HG02938 (cell line): ENCODE data around the gene TBC1D20.
A peak's percentile ranks its signal among the peaks of the same experiment; 100 is the strongest.
"Not testable (repeated sequence)": the region's sequence is repeated elsewhere in the genome, so short reads cannot be mapped to it uniquely, and the experiment has no call there.

Experiments used
- ATAC-seq: cut with Tn5 transposase; IDR thresholded peaks from one replicate; pipeline ENCODE4 v1.9.1; 2021; ENCODE audit warnings: mild to moderate bottlenecking, moderate library complexity; ENCODE audit not compliant: unreplicated experiment

The TBC1D20 gene, protein sequence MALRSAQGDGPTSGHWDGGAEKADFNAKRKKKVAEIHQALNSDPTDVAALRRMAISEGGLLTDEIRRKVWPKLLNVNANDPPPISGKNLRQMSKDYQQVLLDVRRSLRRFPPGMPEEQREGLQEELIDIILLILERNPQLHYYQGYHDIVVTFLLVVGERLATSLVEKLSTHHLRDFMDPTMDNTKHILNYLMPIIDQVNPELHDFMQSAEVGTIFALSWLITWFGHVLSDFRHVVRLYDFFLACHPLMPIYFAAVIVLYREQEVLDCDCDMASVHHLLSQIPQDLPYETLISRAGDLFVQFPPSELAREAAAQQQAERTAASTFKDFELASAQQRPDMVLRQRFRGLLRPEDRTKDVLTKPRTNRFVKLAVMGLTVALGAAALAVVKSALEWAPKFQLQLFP

DNA sequence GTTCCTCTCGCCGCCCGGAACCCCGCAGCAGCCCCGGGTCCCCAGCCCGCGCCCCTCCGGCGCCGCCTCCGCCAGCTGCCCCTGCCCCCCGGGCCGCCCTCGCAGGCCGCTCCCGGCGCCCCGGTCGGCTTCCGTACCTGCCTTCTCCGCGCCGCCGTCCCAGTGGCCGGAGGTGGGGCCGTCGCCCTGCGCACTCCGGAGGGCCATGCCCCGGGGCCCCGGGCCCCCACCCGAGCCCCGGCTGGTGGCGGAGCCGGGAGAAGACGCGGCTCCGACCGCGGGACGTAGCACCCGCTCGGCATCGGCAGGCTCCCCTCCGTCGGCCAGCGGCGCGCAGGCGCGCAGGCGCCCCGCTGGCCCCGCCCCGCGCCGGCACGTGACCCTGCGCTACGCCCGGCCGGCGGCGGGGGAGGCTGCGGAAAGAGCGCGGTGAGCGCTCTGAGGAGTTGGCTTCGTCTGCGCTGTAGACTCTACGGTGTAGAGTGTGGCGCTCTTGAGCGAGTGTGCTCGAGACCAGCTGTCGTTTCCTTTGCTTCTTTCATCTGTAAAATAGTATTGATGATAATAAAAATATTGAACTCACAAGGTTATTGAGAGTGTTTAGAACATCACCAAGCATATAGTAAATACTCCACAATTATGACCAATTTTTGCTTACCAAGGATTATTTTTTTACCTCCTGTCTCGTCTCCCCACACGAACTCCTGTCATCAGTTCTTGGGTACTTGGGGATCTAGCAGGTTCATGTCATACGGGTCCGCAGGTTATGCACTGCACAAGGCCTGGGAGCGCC is at the start of gene TBC1D20:
TSS of gene TBC1D20 (minus strand) at position 335 of the 793 bp plus-strand sequence. CDS start at position 207, 128 bp downstream.
- peak; percentile 83 for ATAC-seq

DNA sequence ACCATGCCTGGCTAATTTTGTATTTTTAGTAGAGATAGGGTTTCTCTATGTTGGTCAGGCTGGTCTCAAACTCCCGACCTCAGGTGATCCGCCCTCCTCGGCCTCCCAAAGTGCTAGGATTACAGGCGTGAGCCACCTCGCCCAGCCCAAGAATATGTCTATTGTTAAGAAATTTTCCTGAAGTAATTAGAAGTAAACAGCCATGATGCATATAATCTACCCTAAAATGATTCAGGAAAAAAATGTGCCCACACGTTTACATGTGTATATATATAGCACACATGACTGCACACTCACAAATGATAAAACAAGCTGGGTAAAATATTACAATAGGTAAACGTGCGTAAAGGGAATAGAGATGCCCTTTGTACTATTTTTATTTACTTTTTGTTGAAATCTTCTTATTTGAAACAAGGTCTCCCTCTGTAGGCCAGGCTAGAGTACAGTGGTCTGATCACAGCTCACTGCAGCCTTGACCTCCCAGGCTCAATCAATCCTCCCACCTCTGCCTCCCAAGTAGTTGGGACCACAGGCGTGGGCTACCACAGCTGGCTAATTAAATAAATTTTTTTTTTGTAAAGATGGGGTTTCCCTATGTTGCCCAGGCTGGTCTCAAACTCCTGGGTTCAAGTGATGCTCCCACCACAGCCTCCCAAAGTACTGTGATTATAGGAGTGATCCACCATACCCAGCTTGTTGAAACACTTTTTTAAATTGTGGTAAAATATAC is 48.2 kb upstream of the TBC1D20 start:
- ATAC-seq: not testable (repeated sequence)

DNA sequence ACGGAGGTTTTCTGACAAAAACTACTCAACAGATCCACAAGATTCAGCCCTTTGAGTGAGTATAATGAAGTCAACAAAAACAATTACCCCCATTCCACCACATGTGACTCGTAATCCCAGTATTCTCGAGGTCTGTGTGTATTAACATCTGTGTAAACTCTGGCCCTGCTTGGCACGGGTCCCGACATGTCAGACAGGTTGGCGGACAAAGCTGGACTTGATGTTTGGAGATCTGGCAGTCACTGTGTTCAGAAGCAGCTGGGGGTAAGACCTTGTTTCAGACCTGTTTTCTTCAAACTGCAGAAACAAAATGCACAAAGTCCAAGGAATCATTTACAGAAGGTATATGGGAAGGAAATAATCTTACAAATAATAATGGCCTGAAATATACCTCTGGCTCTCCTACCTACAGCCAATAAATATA is 46.0 kb upstream of the TBC1D20 start:
- ATAC-seq: not testable (repeated sequence)

DNA sequence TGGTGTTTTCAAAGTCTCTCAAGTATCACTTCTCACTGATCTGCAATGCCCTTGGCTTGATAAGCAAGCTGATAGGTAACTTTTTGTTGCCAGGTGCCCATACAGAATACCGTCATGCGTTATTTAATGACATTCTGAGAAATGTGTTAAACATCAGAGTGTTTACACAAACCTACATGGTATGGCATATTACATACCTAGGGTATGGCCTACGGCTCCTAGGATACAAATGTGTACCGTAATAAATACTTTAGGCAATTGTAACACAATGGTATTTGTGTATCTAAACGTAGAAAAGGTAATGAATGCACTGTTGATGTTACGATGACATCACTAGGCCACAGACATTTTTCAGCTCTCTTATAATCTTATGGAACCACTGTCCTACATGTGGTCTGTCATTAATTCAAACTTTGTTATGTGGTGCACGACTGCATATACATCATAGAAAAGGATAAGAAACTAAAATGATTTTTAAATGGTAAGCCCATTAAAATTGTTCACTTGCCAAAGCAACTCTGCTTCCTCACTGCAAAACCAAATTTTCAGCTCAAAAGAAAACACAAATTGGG is 45.5 kb upstream of the TBC1D20 start:
- ATAC-seq: no peak

DNA sequence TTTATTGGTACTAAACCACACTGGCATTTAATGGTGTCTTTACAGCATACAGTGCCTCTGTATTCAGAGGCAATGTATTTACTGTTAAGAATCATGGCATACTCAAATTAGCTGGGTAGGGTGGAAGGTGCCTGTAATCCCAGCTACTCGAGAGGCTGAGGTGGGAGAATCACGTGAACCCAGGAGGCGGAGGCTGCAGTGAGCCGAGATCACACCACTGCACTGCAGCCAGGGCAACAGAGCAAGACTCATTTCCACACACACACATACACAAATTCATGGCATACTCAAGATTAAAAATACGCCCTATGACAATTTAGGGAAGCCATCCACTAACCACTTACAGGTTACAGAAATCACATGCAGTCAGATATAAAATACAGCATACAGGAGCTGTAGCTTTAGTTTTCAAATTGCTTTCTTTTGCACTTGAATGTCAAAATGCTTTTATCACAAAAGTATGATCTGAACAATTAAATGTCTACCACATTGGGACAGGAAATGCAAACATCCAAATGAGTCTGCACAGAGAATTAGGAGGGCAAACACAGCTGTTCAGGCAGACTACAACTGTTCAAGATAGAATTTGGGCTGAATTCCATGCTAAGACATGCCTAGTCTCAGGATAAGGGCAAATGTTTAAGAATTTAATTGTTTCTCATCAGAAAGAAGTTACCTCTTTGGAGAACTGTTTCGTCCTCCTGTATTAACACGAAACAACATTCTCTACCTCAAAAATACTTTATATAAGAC is 44.8 kb upstream of the TBC1D20 start:
- no peak for ATAC-seq

DNA sequence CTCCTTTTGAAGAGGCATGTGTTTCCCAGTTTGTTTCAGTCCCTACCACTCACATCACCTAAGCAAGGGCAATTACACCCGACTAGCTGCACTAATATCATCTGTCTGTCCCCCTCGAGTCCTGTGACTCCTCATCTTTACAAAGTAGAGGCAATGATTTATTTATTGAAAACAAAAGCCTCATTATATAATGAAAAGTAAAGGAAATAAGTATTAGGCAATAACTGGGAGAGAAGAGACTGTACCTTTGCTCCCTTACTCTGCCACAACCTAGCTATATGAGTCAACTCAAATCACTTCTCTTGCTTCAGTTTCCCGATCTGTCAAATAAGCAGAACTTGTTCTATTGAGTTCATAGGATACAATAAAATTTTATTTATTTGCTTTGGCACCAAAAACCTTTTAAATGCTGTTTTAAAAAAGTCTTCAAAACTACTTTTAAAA is 42.3 kb upstream of the TBC1D20 start:
- ATAC-seq: no peak

DNA sequence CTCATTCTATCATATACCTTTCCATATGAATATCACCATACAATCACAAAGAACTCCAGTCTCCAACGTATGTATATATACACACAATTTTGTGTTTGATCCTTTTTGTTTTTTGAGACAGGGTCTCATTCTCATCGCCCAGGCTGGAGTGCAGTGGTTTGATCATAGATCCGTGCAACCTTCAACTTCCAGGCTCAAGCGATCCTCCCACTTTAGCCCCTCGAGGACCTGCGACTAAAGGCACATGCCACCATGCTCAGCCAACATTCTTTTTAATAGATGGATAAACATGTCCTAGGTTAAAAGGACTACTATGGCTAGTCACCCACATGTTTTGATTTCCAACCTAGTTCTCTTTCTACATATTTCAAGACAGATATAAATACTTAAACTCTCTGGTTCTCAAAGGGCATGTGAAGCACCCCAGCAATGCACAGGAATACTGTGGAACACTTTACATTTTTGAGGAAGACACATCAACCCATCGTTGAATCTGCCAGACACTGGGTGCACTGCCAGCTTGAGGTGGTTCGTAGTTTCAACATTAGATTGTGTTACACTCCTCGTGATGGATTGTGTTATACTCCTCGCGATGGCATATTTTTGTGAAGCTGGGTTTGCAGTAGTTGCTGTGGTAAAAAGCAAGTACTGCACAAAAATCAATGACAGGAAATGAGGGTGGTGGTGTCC is 40.9 kb upstream of the TBC1D20 start:
- no peak for ATAC-seq

DNA sequence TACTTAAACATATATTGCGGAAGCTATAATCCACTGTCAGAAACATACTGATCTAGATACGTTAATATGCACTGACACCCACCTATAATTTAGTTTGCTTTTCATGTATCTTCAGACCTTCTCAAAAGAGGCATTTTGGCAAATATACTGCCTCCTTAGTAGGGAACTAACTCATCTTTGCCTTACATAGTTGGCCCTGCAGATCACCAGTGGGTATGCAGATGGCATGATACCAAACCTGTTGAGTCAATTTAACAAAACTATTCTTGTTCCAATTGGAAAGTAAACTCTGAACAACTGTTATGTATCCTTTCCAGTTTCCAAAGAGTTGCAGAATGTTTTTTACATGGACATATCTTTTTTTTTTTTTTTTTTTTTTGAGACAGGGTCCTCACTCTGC is 35.6 kb upstream of the TBC1D20 start:
- ATAC-seq: no peak

DNA sequence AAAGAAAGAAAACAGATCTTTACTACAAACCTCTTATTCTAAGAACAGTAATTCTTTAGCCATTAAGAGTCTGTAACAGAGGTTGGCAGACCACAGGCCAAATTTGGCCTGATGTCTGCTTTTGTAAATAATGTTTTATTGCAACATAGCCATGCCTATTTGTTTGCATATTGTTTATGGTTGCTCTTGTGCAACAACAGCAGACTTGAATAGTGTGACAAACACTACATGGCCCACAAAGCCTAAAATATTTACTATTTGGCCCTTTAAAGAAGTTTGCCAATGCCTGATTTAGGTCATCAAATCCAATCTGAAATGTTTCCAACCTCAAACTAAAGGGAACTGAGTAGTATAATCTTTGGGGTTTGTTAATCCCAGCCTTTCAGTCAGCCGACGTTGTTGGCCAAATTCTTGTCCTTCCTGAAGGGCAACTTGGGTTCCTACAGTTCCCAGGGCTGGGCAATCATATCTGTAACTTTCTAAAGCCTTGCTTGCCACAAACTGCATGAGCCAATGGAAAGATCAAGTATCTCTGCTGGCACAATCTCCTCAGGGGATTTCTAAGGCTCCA is 33.9 kb upstream of the TBC1D20 start:
- ATAC-seq: no peak

DNA sequence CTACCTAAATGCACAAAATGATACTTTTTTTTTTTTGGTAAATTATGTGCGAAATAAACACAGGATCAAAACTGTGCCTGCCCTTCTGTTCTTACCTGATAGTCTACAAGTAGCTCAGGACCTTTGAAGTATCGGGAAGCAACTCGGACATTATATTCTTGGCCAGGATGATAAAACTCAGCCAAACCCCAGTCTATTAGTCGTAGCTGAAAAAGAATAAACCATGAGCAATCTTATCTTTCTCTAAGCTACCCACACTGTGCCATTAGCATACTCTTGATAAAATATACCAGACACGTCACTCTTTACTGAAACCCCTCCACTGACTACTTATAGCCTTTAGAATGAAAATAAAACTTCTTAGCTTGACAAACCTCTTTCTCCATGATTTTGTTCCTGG is 29.8 kb upstream of the TBC1D20 start:
- ATAC-seq: no peak

DNA sequence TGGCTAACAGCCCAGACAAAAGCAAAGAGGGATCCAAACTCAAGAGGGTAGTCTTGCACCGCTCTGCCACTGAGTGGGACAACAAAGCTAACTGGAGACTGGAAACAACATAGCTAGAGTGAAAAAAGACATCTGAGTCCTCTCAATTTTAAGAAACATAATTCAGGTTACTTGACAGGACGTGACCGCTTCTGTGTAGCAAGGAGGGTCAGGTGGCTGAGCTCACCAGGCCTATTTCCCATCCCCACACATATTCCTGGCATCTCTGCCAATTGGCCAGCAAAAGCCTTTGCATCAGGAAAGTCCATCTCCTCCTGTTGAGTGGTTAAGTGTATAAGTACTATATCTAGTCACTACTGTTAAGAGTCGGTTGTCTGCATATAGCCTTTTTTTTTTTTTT is 25.3 kb upstream of the TBC1D20 start:
- ATAC-seq: no peak

DNA sequence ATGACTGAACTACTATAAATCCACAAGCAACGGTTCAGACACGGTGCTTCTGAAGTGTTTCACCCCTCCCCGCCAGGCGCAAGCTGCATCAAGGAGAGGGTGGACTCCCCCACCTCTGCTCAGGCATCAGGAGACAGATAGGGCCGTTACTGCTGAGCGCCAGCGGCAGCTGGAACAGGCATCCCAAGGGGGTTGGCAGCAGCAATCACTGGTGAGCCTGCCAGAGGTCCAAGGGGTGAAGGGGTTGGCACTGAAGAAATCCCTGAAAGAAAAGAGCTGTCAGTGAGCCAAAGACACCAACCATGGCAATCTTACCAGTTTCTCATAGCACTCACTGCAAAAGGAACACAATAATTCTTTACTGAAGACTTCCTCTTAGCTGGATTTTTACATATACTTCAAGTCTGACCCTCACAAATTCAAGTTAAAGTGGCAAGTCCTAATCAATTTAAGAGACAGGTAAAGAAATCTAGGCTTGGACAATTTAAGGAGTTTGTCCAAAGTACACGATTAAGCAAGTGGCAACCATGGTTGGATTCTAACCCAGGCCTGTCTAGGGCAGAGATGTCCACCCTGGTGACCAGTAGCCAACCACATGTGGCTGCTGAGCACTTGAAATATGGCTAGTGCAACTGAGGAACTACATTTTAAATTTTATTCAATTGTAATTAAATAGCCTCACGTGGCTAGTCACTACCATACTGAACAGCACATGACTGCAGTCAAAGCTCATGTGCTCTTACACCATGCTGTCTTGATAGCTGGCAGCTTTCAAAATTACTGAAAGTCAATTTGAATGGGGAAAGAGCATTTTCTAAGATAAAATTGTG is 21.7 kb upstream of the TBC1D20 start:
- no peak for ATAC-seq

DNA sequence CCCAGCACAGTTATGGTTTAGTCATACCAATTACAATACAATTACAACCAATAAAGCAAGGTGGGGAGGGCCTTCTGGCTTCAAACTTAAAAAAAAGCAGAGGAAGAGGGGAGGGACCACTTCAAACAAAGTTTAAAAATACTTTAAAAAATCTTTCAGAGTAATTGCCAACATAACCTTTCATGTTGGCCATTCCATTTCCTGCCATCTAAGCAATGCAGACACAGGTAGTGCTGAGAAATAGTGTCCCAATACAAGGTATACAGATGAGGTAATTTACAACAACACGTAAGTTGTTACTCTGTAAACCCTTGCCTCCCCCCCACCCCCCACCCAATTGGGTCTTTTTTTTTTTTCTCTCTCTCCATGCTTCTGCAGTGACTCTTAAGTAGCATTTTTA is 18.8 kb upstream of the TBC1D20 start:
- no peak for ATAC-seq

DNA sequence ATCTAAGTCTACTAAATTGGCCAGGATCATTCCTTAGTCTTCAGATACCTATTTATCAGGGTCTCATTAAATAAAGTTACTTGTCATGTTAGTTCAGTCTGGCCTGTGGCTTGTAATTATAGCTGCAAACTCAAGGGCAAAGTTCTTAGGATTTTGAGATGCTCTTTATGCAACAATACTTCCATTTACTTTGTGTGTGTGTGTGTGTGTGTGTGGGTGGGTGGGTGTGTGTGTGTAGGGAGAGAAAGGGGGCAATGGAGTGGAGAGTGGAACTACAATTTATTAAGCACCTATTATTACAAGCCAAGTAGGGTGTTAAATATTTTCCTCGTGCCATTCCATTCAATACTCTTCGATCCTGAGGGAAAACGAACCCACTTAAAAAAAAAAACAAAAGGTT is 17.7 kb upstream of the TBC1D20 start:
- no peak for ATAC-seq

DNA sequence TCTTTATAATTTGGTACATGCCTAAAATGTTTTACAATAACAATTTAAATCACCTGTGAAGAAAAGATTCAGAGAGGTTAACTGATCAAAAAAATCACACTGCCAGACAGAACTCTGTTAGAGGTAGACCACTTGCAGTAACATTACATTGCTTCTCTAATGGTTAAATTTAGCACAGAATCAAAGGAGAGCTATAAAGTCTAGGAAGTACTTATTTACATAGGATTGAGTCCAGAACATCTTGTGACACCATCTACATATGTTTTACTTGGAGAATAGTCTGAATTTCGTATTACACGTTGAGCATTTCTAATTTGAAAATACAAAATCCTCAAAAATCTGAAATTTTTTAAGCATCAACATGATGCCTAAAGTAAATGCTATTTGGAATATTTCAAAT is 17.2 kb upstream of the TBC1D20 start:
- ATAC-seq: no peak

DNA sequence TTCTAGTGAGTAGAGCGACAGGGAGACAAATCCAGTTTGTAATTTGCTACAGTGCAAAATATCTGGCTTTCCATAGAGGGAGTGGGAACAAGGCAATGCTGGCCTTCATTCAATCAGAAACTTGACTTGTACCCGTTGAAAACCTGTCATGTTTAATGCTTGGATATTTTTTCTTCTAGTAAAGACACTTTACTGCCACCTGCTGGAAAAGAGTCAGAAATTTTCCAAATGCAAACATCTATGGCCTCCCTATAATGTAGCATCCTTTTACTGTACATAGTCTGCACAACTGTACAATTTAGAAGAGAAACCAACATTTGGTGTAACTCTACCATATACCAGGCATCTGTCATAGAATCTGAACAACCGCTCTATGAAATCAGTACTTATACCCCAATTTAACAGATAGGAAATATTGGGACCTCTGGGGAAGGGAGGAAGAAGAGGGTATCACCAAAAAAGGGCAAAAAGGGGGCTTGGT is 16.7 kb upstream of the TBC1D20 start:
- ATAC-seq: no peak

DNA sequence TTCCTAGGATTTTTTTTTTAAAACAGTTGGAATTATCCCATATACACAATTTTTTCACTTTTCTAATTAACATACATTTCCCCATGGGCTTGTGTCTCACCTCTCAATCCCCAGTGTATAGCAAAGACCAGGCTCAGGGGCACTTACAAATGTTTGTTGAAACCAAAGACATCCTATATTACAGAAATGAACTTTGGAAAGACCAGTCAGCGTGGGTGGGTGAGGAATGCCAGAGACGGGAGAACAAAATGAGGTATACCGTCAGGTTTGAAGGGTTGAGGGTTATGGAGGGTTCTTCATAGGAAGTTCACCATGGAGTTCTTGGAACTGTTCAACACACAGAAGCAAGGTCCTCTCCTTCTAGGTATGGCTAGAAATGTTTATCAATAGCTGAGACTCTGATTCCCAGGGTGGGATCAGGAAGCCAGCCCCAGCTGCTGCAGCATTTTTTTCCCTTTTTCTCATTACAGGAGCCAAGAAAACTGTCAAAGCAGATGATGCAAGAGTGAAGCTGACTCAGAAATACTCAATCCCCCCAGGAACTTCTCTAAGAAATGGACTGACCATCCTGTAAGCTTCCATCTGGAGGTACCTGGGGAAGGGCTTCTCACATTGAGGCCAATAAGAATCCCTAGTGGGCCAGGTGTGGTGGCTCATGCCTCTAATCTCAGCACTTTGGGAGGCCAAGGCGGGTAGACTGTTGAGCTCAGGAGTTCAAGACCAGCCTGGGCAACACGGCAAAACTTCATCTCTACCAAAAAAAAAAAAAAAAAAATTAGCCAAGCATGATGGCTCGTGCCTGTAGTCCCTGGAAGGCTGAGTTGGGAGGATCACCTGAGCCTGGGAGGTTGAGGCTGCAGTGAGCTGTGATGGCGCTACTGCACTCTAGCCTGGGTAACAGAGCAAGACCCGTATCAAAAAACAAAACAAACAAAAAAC is 15.9 kb upstream of the TBC1D20 start:
- ATAC-seq: no peak
